ENCODE results near the gene TFEB.

TFEB gene

GRCh38 chr6:41704656-41705310 is 30.6 kb downstream of the TFEB start:
- DNase-seq: no peak

- DNase-seq: no peak
Measured at GRCh38 chr6:41704028-41704427, 31.4 kb downstream of the TFEB start.

DNA sequence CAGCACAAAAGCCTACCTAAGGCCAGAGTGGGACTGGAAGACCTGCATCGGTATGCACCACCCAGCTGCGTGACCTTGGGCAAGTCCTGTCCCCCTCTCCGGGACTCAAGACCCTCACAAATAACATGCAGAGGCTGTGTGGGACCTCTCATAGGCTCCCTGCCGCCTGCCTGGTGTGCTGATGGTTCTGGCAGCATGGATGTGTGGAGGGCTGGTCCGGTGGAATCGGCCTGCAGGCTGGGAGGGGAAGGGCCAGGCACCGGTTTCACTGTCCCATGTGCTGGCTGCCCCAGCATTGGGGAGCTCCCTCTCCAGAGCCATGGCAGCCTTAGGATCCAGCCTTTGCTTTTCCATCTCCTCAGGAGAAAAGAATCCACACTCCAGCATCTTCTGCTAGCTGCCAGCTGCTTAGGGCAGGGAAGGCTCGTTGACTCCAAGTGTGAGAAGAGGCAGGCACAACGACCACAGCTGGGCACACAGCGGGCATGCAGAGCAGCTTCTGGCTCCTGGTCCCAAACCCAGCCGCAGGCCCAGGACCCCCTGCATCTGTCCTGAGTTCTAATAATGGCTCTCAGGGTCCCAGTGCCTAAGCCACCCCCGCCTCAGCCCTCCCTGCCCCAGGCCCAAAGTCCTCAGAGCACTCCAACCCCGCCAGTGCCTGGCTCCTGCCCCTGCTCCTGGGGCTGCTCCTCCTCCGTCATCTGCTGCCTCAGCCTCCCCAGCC is 32.5 kb downstream of the TFEB start:
- no peak for DNase-seq

- DNase-seq: no peak
Measured at GRCh38 chr6:41702089-41702745, 33.2 kb downstream of the TFEB start.

- no peak for DNase-seq
Measured at GRCh38 chr6:41700463-41701347, 34.7 kb downstream of the TFEB start.

DNA sequence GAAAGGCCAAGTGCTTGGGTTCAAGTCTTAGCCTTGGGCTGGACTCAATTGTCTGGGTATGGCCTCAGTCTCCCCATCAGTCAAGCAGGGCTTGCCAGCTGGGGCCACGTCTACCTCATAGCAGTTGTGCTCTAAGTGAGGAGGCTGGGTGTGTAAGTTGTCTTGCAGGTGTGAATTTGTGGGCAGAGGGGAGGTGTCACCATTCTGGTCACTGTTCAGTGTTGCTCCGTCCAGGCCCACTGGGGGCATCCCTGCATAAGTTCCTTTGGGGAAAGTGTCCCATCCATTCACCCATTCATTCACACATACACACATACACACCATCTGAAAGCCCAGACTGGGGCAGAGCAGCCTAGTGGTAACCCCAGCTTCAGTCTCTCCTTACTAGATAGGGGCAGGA is 36.3 kb downstream of the TFEB start:
- DNase-seq: no peak

DNA sequence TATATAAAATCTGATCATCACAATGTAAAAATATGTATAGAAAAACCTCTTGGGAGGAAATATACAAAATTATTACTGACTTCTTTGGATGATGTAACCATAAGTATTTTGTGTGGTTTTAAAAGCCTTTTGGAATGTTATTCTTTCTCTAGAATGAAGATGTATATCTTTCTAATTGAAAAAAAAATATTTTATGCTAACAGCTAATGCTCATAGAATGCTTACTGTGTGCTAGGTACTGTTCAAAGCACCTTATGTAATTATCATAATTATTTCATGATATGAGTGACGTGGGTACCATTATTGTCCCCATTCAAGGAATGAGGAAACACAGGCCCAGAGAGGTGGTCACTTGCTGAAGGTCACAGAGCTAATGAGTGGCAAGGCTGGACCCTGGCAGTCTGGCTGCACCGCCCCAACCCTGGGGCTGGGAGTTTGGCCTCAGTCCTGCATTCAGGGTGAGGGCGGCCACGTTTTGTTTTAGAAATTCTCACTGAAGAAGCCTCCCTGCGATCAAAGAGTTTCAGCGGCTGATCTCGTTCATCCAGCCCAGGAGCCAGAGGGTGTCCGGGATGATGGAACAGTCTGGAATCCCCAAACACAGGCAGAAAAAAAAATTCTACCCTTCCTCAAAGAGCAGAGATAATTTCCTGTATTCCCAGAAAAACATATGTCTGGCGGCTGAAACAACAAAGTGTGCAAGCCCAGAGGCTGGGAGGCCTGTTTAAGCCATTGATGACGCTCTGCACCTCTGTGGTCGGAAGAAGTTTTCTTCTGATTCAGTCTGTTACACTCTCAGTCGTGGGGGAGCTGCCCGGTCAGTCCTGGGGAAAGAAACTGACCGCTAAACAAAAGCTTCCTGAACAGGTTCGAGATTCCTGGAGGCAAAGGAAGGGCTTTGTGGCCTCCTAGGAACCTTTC is 37.3 kb downstream of the TFEB start:
- no peak for DNase-seq

DNA sequence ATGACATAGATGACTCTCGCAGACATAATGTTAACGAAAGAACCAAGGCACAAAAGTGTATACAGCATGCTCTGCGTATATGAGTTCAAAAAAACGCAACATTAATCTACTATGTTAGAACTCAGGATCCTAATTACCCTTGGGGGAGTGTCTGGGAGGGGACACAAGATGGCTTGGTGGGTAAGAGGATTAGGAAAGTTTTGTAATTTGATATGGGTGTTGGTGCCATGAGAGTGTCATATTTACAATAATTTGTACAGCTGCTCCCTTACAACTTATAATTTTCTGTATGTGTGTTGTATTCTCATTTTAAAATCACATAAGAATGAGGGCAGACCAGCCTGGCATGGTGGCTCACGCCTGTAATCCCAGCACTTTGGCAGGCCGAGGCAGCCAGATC is 38.6 kb downstream of the TFEB start:
- DNase-seq: no peak

GRCh38 chr6:41695825-41696224 is 39.6 kb downstream of the TFEB start:
- DNase-seq: no peak

- DNase-seq: no peak
Measured at GRCh38 chr6:41694815-41695526, 40.4 kb downstream of the TFEB start.

DNA sequence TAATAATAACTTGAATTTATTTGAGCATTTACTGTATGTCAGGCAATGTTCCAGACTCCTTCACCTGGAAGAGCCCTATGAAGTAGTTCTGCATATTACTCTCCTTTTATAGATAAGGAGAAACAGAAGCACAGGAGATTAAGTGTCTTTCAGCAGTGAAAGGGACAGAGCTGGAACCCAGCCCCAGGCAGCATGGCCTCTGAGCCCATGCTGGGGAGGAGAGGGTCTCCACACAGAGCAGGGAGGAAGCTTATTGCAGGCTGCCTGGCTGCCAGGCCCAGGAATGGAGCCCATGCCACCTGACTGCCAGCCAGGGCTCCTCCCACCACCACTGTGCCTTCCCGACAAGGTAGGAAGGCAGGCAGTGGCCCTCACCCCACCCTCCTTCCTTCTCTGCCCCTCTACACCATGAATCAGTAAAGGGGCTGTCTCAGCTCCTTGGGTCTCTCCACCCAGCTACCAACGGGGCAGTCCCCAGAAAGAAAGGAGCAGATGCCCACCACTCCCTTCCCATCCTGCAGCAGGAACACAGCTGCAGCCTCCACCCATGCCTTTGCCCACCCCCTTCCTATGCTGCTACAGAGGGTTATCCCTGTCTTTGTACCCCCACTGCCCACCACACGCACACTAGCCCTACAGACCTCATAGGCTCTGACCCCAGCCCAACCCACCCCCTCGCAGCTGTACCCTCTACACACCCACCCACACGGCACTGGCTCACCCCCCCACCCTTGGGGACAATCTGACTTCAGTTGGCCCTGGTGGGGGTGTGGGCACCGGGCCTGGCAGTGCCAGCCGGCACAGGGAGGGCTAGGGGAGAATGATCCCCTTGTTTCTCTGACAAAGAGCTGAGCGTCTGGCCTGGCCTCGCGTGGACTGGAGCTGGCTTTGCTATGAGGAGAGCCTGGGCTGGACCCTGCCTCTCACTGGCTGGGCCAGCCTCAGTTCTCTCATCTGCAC is 41.8 kb downstream of the TFEB start:
- no peak for DNase-seq

- DNase-seq: no peak
Measured at GRCh38 chr6:41692730-41693129, 42.7 kb downstream of the TFEB start.

- no peak for DNase-seq
Measured at GRCh38 chr6:41692080-41692675, 43.2 kb downstream of the TFEB start.

DNA sequence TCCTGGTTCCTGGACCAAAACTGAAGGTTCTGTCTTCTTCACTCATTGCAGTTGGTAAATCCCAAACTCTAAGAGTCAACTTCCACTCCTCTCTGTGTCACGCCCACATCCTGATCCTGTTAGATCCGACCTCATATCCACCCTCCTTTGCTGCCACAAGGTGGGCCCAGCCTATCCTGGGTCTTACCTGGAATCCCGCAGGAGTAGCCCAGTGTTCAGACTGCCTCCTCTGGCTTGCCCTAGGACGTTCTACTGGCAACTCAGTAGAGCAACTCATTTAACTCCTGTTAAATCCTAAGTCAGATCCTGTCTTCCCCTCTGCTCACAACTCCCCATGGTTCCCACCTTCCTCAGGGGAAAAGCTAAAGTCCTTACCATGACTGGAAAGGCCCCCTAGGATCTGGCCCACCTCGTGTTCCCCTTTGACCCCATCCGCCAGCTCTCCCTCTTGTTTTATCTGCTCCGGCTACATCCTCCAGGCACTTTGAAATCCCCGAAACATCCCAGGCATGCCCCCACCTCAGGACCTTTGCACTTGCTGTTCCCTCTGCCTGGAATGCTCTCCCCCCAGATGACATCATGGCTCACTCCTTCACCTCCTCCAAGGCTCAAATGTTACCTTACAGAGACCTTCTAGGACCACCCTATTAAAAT is 43.9 kb downstream of the TFEB start:
- no peak for DNase-seq

- DNase-seq: no peak
Measured at GRCh38 chr6:41690541-41691330, 44.7 kb downstream of the TFEB start.

GRCh38 chr6:41689171-41690008 is 46.0 kb downstream of the TFEB start:
- no peak for DNase-seq

- no peak for DNase-seq
Measured at GRCh38 chr6:41688256-41688965, 47.0 kb downstream of the TFEB start.

All from GOT3 (cell line).